BJ (cell line): ENCODE results near the gene BRDT. TPM values are rescaled to one million over a fixed set of nuclear protein-coding genes. Genes with fewer than 3 reads are reported as not detected.

Source experiments
- CTCF ChIA-PET: fragments of 350-600 bp; formaldehyde crosslinking; extraction: SDS; loops from one replicate; lab custom pipeline; 2021; ENCODE audit warnings: antibody characterized with exemption, inconsistent platforms; lab: Yijun Ruan, JAX
- POLR2A ChIA-PET: fragments of 300-600 bp; sonication (Branson Sonifier 250); formaldehyde crosslinking; extraction: SDS; loops from one replicate; lab custom pipeline; 2021; ENCODE audit warnings: antibody characterized with exemption; lab: Charles Lee
- DNase-seq: peaks from one replicate; pipeline ENCODE4 v3.0.0-alpha.2; 2011; ENCODE audit warnings: low read depth
- H3K27me3 ChIP-seq: 2 replicates; pipeline ENCODE4 v1.6.0; 2011; ENCODE audit warnings: low read length; ENCODE audit not compliant: control insufficient read depth, insufficient read depth
- H3K36me3 ChIP-seq: 2 replicates; pipeline ENCODE4 v1.5.1; 2011; ENCODE audit warnings: low read length; ENCODE audit not compliant: control insufficient read depth, insufficient read depth
- H3K4me3 ChIP-seq: 2 replicates; pipeline ENCODE4 v1.5.1; 2011; ENCODE audit warnings: low read depth, mild to moderate bottlenecking, control low read depth, low read length
- polyA plus RNA-seq: library from polyadenylated mRNA; depleted of rRNA; stranded (reverse); fragments of >200 nt; gene quantifications from 2 replicates; pipeline ENCODE4 v1.2.3, GENCODE V29; 2011
- TF ChIP-seq, protein P1 (sequence below): IDR thresholded peaks from 2 replicates; pipeline ENCODE4 v1.5.1; 2011; ENCODE audit warnings: low read depth, mild to moderate bottlenecking, control low read depth, inconsistent platforms, low read length, moderate library complexity; ENCODE audit not compliant: insufficient read depth

Gene BRDT
- polyA plus RNA-seq, 1 experiment = not detected

DNA sequence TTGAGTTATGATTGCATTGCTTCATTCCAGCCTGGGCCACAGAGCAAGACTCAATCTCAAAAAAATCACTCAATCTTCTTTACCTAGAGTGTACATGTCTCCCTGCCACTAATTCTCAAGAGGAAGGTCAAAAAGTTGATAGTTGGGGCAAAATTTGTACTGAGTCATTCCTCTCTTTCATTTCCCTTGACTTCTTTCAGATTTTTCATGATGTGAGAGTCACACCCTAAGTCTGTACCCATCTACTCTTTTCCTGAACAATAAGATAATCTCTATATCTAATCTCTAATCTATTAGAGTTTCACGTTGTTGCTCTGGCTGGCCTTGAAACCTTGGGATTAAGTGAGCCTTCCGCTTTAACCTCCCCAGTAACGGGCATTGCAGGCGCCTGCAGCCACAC lies 1.1 kb upstream of the BRDT start:
- TF ChIP-seq, protein P1, sequence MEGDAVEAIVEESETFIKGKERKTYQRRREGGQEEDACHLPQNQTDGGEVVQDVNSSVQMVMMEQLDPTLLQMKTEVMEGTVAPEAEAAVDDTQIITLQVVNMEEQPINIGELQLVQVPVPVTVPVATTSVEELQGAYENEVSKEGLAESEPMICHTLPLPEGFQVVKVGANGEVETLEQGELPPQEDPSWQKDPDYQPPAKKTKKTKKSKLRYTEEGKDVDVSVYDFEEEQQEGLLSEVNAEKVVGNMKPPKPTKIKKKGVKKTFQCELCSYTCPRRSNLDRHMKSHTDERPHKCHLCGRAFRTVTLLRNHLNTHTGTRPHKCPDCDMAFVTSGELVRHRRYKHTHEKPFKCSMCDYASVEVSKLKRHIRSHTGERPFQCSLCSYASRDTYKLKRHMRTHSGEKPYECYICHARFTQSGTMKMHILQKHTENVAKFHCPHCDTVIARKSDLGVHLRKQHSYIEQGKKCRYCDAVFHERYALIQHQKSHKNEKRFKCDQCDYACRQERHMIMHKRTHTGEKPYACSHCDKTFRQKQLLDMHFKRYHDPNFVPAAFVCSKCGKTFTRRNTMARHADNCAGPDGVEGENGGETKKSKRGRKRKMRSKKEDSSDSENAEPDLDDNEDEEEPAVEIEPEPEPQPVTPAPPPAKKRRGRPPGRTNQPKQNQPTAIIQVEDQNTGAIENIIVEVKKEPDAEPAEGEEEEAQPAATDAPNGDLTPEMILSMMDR = no peak
- Histone ChIP-seq H3K27me3 (no peaks in the 10 kb centered on the region), H3K4me3 (no peak overlapping the region), H3K36me3 (no peaks in the 10 kb centered on the region)
- no peak for DNase-seq
- ChIA-PET POLR2A (no interaction called here), CTCF (no interaction called here)

DNA sequence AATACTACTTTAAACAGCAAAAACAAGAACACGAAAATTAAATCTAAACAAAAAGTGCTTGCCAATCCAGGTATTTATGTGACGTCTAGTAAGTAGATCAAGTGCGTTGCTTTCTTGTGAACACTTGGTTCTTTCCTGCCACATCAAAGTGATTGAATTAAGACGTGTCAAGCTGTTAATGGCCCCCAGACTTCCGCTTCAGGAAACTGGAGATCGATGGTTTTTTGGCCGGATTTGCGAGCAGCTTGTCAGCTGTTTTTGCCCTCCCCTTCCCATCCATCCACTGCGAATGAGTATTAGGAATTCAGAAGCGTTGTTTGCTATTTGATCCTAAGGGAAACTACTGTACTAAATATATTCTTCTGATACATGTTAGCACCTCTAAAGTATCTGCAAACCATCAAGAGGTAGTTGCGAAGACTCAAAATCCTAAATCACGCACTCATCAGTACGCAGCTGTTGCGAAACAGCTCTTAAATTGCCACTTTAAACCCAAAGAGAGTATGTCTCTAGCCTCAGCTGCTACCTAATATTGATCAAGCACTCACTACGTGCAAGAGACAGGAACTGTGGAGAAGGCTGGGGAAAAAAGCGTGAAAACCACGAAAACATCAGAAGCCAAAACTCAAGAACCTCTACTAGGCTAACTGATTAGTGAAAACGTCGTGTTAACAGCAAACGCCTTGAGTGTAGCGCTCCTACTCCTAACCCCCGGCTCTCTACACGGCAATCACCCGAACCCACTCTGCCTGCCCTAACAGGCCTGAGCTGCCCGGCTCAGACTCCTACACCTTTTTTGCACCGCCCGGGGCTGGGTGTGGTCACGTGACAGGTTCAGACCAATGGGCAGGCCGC lies 473 bp upstream of the BRDT start:
- no peak overlapping the region for H3K4me3 ChIP-seq
- H3K36me3 ChIP-seq = no peaks in the 10 kb centered on the region
- no peaks in the 10 kb centered on the region for H3K27me3 ChIP-seq
- POLR2A ChIA-PET = no interaction called here
- CTCF ChIA-PET = interaction anchor here (1.6 kb wide), 1 partner anchor 436 kb away, joined by 3 read pairs; no protein-coding TSS in a partner anchor
- TF ChIP-seq, protein P1 = no peak
- DNase-seq = no peak

DNA sequence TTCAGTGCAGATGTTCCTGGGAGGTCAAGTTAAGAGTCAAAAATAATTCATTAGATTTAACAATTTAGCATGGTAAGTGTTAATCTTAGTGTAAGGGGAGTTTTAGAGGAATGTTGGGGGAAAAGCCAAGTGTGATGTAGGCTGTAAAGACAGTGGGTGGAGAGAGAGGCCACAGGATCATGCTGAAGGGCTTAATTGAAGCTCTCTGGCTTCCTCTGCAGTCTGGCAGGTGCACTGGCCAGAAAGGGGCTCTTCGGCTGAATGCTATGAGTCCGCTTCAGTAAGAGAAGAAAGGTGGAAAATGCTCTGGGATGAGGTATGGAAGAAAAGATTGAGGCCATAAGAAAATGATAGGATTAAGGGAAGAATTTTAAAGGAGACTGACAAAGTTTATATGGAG lies 3.0 kb downstream of the BRDT start:
- ChIA-PET CTCF (no interaction called here), POLR2A (no interaction called here)
- no peaks in the 10 kb centered on the region for H3K36me3 ChIP-seq
- H3K4me3 ChIP-seq = no peak overlapping the region
- TF ChIP-seq, protein P1 = no peak
- no peak for DNase-seq
- H3K27me3 ChIP-seq = no peaks in the 10 kb centered on the region

DNA sequence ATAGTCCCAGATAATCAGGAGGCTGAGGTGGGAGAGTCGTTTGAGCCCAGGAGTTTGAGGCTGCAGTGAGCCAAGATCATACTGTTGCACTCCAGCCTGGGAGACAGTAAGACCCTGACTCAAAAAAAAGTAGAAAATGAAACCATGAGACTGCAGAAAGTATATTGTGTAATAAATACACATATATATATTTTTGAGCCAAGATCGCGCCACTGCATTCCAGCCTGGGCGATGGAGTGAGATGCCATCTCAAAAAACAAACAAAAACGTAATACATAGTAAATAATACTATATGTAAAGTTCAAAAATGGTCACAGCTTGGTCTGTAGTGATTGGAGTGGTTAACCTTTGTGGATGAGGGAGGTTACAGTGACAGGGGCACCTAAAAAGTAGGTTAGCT lies 9.7 kb downstream of the BRDT start:
- TF ChIP-seq, protein P1 = no peak
- no peaks in the 10 kb centered on the region for H3K27me3 ChIP-seq
- CTCF ChIA-PET = no interaction called here
- POLR2A ChIA-PET = no interaction called here
- H3K36me3 ChIP-seq = no peaks in the 10 kb centered on the region
- DNase-seq = no peak
- no peak overlapping the region for H3K4me3 ChIP-seq

DNA sequence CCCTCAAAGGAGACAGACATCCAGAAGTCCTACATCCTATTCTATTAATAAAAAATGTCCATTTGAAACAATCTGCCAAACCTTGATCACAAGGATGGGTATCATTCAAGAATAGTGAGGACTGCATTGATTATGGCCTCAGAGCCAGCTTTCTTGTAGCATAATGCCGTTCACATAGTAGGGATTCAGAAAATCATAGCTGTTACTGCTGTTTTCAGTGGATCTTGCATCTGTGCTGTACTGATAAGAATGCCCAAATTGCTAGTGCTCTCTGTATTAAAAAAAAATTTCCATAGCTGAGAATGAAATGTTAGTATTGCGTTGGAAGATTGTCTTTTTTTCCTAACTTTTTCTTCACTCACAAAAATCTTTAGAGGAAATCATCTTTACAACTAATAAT lies 19.1 kb downstream of the BRDT start:
- ChIA-PET CTCF (interaction anchor here (0.7 kb wide), 2 partner anchors 162 to 243 kb away, joined by 3 read pairs; no protein-coding TSS in a partner anchor), POLR2A (no interaction called here)
- Histone ChIP-seq H3K27me3 (no peaks in the 10 kb centered on the region), H3K36me3 (no peaks in the 10 kb centered on the region), H3K4me3 (no peak overlapping the region)
- TF ChIP-seq, protein P1 = no peak
- DNase-seq = no peak
